Endothelial cell of umbilical vein (primary cell): Measurements from ENCODE around the gene SSPN. TPM values are rescaled to one million over a fixed set of nuclear protein-coding genes. Genes with fewer than 3 reads are reported as not detected.

Source experiments
- BruUV-seq: library from RNA; stranded (reverse); fragments of 400-500 nt; replicated peaks from 2 replicates; lab custom pipeline; 2021; lab: Mats Ljungman, UMichigan
- CTCF ChIA-PET: fragments of 300-600, 350-600 bp; sonication (Branson Sonifier 250); formaldehyde crosslinking; loops from one replicate; lab custom pipeline; 2021; ENCODE audit warnings: antibody characterized with exemption, inconsistent platforms; lab: Charles Lee
- POLR2A ChIA-PET: fragments of 300-600, 350-600 bp; sonication (Branson Sonifier 250); formaldehyde crosslinking; loops from one replicate; lab custom pipeline; 2021; ENCODE audit warnings: antibody characterized with exemption, inconsistent platforms; lab: Charles Lee
- DNase-seq: peaks from one replicate; pipeline ENCODE4 v3.0.0-alpha.2; 2011; ENCODE audit warnings: low read depth, low spot score
- FAIRE-seq: peaks from 2 replicates; lab custom pipeline; 2011; peaks lifted over from hg19 to GRCh38; lab: Jason Lieb, UNC
- H2AFZ ChIP-seq: 2 replicates; pipeline ENCODE4 v1.6.0; 2012; ENCODE audit warnings: low read depth, low read length, control low read depth, inconsistent platforms
- H3K27ac ChIP-seq: 2 replicates; pipeline ENCODE4 v1.5.1; 2011; ENCODE audit warnings: low read depth, mild to moderate bottlenecking, control low read depth, low read length, moderate library complexity; ENCODE audit not compliant: insufficient read depth
- H3K27me3 ChIP-seq, 2 experiments: 2 replicates each; pipeline versions ENCODE4 v1.6.0 to v1.6.1; 2011; ENCODE audit warnings: low read length in 2 of 2, mixed read lengths in 1 of 2; ENCODE audit not compliant: control insufficient read depth in 2 of 2, insufficient read depth in 2 of 2
- H3K36me3 ChIP-seq, 2 experiments: 2 replicates in 1 of 2; 3 replicates in 1 of 2; pipeline ENCODE4 v1.5.1; 2011; ENCODE audit warnings: low read length in 2 of 2, mild to moderate bottlenecking in 1 of 2, moderate library complexity in 1 of 2; ENCODE audit not compliant: control insufficient read depth in 2 of 2, insufficient read depth in 2 of 2; ENCODE audit errors: extremely low read depth in 1 of 2
- H3K4me1 ChIP-seq: 3 replicates; pipeline ENCODE4 v1.5.1; 2011; ENCODE audit warnings: mild to moderate bottlenecking, low read length; ENCODE audit not compliant: control insufficient read depth, insufficient read depth; ENCODE audit errors: extremely low read depth
- H3K4me2 ChIP-seq: 2 replicates; pipeline ENCODE4 v1.6.1; 2011; ENCODE audit warnings: low read length, control low read depth, mixed read lengths; ENCODE audit not compliant: insufficient read depth
- H3K4me3 ChIP-seq, 3 experiments: fragments of 200-600 bp in 1 of 3; sonication (generic), shearing (Covaris generic) in 1 of 3; replicated peaks in 1 of 3; 2 replicates each; pipeline ENCODE4 v1.5.1; 2011 to 2016; ENCODE audit warnings: control low read depth in 3 of 3, low read length in 3 of 3, mild to moderate bottlenecking in 2 of 3, inconsistent platforms in 1 of 3, low read depth in 1 of 3, moderate library complexity in 1 of 3; ENCODE audit not compliant: insufficient read depth in 1 of 3
- H3K79me2 ChIP-seq: 2 replicates; pipeline ENCODE4 v1.6.0; 2012; ENCODE audit warnings: low read length, inconsistent platforms; ENCODE audit not compliant: control insufficient read depth, insufficient read depth
- H3K9ac ChIP-seq: replicated peaks from 2 replicates; pipeline ENCODE3; 2011; ENCODE audit warnings: low read length, control low read depth; ENCODE audit not compliant: insufficient read depth; ENCODE audit errors: extremely low read depth
- H3K9me1 ChIP-seq: replicated peaks from 3 replicates; pipeline ENCODE4 v1.6.0; 2011; ENCODE audit warnings: mild to moderate bottlenecking, low read length; ENCODE audit not compliant: control insufficient read depth, insufficient read depth; ENCODE audit errors: extremely low read depth
- H3K9me3 ChIP-seq: replicated peaks from 2 replicates; pipeline ENCODE4 v1.5.1; 2012; ENCODE audit warnings: low read length, inconsistent platforms; ENCODE audit not compliant: control insufficient read depth, insufficient read depth
- H4K20me1 ChIP-seq: replicated peaks from 2 replicates; pipeline ENCODE3; 2011; ENCODE audit warnings: mild to moderate bottlenecking, low read length; ENCODE audit not compliant: control insufficient read depth, insufficient read depth; ENCODE audit errors: extremely low read depth
- CTCF ChIP-seq, 2 donors: IDR thresholded peaks; 1 replicate in 1 of 2; 2 replicates in 1 of 2; pipeline ENCODE4 v1.5.1; 2011; ENCODE audit warnings: low read length in 2 of 2, mild to moderate bottlenecking in 2 of 2, moderate library complexity in 2 of 2, control low read depth in 1 of 2, inconsistent platforms in 1 of 2, low read depth in 1 of 2; ENCODE audit not compliant: insufficient read depth in 1 of 2; ENCODE audit errors: extremely low read depth in 1 of 2
- EZH2 ChIP-seq: IDR thresholded peaks from 2 replicates; pipeline ENCODE4 v1.6.1; 2012; ENCODE audit warnings: borderline replicate concordance, low read depth, mild to moderate bottlenecking, moderate library complexity, low read length, inconsistent platforms; ENCODE audit not compliant: severe bottlenecking
- FOS ChIP-seq: IDR thresholded peaks from 2 replicates; pipeline ENCODE4 v1.6.1; 2011; ENCODE audit warnings: mild to moderate bottlenecking, low read length, moderate library complexity, borderline replicate concordance; ENCODE audit not compliant: insufficient read depth
- GATA2 ChIP-seq: IDR thresholded peaks from 2 replicates; pipeline ENCODE4 v1.7.0; 2011; ENCODE audit warnings: low read depth, mild to moderate bottlenecking, moderate library complexity, mixed read lengths, low read length; ENCODE audit not compliant: insufficient read length, insufficient read depth
- JUN ChIP-seq: IDR thresholded peaks from 2 replicates; pipeline ENCODE4 v1.6.1; 2011; ENCODE audit warnings: borderline replicate concordance, low read depth; ENCODE audit not compliant: insufficient read length, insufficient read depth
- MAX ChIP-seq: IDR thresholded peaks from 2 replicates; pipeline ENCODE4 v1.6.1; 2011; ENCODE audit not compliant: insufficient read depth, insufficient read length
- MYC ChIP-seq: IDR thresholded peaks from one replicate; pipeline ENCODE4 v1.6.1; 2011; ENCODE audit warnings: mild to moderate bottlenecking, low read depth, low read length
- POLR2A ChIP-seq: IDR thresholded peaks from 2 replicates; pipeline ENCODE4 v1.6.1; 2012; ENCODE audit warnings: low read depth, mild to moderate bottlenecking, control low read depth, low read length
- POLR2AphosphoS5 ChIP-seq: IDR thresholded peaks from 2 replicates; pipeline ENCODE4 v1.6.1; 2012; ENCODE audit warnings: low read depth, mild to moderate bottlenecking, control low read depth, low read length, moderate library complexity; ENCODE audit not compliant: insufficient read depth
- dilution Hi-C: fragments of 300-500 bp; cut with MboI; formaldehyde crosslinking; loops from one replicate; pipeline ENCODE4 v1.15.0; 2019; ENCODE audit warnings: low sequenced_read_pairs; ENCODE audit not compliant: extremely low pct_ligation_motif_present
- intact Hi-C: fragments of 100-400 bp; cut with micrococcal nuclease; formaldehyde crosslinking; loops from one replicate; pipeline ENCODE4 v1.10.0; 2022
- polyA plus RNA-seq, 4 experiments: library from polyadenylated mRNA; depleted of rRNA in 3 of 4; stranded (reverse) in 3 of 4; unstranded in 1 of 4; fragments of >200 nt; gene quantifications; 2 replicates each; pipeline versions ENCODE4 v1.2.1 to v1.2.3, GENCODE V29; 2011 to 2012; ENCODE audit warnings: missing spikeins in 1 of 4
- total RNA-seq: library from RNA; stranded (reverse); gene quantifications from 2 replicates; pipeline ENCODE4 v1.2.3, GENCODE V29; 2021

Gene SSPN
- total and polyA plus RNA-seq, 2 donors (not counting 3 experiments of a cell fraction or from before 2014, with no cell fraction given): 1.3 to 2.1 TPM

- Histone ChIP-seq H3K4me1 (peaks cover 5% of the 10 kb centered on the region), H3K4me3 (no peak overlapping the region), H3K9ac (no peak overlapping the region), H3K9me1 (no peaks in the 10 kb centered on the region), H3K36me3 (no peaks in the 10 kb centered on the region), H3K9me3 (no peaks in the 10 kb centered on the region), H3K79me2 (no peaks in the 10 kb centered on the region), H2AFZ (no peak overlapping the region), H3K4me2 (no peak overlapping the region), H3K27me3 (no peaks in the 10 kb centered on the region), H4K20me1 (no peaks in the 10 kb centered on the region), H3K27ac (no peak overlapping the region)
- DNase-seq (no peak), FAIRE-seq (no peak)
- ChIA-PET POLR2A (no interaction called here), CTCF (interaction anchor here (1.9 kb wide), 1 partner anchor 162 kb away, joined by 6 read pairs; no protein-coding TSS in a partner anchor)
- dilution Hi-C loops: no loop called here
- intact Hi-C loops: no loop called here
- no TSS peak for BruUV-seq
- TF ChIP-seq GATA2 (no peak), JUN (no peak), CTCF (IDR thresholded peaks at IDR 0.05; ENCODE audit: extremely low read depth in 1 of 2, insufficient read depth in 1 of 2, low read depth in 1 of 2, low read length in 2 of 2) (no peak), EZH2 (no peak), POLR2AphosphoS5 (no peak), POLR2A (no peak), FOS (no peak), MAX (no peak), MYC (no peak)
These were observed 85.5 kb downstream of the SSPN start for GRCh38 chr12:26280869-26281268.
